GM19463 (cell line): ENCODE measurements around the gene FXYD1.
"Not testable (repeated sequence)": the region's sequence is repeated elsewhere in the genome, so short reads cannot be mapped to it uniquely, and the experiment has no call there.

Source experiments
- ATAC-seq: cut with Tn5 transposase; IDR thresholded peaks from one replicate; pipeline ENCODE4 v1.9.1; 2021; ENCODE audit warnings: mild to moderate bottlenecking, moderate library complexity; ENCODE audit not compliant: unreplicated experiment

The FXYD1 gene

DNA sequence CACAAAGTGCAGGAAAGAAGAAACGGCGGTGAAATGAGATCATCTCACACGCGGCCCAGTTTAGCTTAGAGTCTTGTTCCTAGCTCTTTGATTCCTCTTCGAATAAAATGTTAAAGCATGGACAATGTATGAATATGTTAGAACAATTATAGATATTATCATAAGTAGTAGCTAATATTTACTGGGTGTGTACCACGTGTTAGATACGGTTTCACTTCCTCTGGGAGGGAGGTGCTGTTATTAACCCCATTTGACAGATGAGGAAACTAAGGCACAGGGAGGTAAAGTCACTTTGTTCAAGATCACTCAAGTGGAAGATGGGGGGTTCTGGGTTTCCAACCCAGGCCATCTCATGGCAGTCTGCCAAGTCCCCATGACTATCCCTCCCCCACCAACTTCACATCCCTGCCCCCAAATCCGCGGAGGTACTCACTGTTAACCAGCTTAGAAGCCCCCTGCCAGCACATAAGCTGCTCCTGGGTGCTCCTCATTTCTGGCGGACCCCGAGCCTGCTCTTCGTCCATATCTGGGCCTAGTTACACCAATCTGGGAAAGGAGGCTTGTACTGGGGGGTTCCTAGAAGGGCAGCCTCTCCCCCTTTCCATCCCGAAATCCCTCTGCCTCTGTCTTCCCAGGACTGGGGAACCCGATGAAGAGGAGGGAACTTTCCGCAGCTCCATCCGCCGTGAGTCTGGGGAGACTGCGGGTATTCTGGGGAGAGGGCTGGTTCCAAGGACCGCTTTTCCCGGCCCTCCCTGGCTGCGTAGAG, 3.4 kb downstream of the FXYD1 start:
- no peak for ATAC-seq

DNA sequence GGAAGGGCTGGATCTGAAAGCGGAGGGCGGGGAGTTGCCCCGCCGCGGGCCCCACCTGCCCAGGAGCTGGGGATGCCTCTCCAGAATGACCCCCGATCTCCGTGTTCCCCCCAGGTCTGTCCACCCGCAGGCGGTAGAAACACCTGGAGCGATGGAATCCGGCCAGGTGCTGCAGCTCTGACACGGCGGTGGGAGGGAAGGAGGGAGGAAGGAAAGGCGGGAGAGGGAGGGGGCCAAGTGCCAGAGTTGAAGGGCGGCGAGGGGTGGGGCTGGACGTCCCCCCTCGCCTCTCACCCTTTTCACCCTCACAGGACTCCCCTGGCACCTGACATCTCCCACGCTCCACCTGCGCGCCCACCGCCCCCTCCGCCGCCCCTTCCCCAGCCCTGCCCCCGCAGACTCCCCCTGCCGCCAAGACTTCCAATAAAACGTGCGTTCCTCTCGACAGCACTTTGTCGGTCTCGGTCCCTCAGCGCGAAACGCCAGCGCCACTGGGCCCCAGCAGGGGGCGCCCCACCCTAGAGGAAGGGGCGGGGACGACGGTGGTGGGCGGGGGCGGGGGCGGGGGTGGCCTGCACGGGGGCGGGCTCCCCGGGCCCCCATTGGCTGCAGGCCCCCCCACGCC, 4.1 kb downstream of the FXYD1 start:
- no peak for ATAC-seq

DNA sequence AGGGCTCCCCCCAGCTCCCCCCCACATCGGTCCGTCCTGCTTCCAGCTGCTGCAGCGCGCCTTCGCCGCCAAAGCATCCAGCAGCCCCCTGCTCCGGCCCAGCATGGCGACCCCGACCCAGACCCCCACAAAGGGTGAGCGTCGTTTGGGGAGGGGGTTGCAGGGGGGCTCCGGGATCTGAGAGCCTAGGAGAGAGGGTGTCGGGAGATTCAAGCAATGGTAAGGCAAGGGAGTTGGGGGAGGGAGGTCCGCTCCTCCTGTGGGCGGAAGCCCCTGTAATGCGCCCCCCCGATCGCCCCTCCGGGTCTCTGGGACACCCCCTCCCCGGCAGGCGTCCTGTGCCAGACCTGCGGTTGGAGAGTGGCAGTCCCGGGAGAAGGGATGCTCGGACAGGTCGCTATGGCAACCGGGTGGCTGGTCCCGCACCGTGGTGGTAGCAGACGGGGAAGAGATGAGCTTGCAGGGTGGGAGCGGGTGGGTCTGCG, 4.6 kb downstream of the FXYD1 start, which contains the start of gene FXYD7:
TSS of gene FXYD7 (plus strand) at position 25 of the 485 bp plus-strand sequence. CDS start at position 104, 79 bp downstream.
- no peak for ATAC-seq

DNA sequence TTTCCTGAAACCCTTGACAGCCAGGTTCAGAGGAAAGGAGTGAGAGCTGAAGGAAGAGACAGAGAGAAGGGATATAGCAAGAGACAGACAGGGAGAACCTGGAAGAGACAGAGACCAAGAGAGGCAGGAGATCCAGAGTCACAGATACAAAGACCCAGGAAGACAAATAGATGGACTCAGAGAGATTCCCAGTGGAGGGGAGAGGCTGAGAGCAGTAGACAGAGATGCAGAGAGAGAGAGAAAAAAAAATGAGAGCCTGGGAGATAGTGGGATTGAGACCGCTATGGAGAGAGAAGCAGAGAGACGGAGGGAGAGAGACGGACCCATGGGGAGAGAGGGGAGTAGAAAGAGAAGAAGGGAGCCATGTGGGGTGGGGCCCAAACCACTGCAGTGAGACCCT, 5.2 kb downstream of the FXYD1 start:
- ATAC-seq: no peak

DNA sequence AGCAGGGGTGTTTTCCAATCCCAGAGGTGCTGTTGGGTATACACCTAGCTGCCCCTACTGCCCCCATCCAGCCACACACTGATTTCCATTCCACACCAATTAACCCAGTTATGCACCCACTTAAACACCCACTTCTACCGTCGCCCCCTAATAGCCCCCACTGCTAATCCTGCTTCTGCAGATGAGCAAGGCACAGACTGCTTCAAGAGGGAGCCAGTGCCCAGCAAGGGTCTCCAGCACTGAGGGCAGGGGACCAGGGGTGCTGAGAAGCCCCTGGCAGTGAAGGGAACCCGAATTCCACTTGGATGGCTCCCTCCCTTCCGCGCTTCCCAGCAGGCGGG, 5.6 kb downstream of the FXYD1 start:
- ATAC-seq: no peak

DNA sequence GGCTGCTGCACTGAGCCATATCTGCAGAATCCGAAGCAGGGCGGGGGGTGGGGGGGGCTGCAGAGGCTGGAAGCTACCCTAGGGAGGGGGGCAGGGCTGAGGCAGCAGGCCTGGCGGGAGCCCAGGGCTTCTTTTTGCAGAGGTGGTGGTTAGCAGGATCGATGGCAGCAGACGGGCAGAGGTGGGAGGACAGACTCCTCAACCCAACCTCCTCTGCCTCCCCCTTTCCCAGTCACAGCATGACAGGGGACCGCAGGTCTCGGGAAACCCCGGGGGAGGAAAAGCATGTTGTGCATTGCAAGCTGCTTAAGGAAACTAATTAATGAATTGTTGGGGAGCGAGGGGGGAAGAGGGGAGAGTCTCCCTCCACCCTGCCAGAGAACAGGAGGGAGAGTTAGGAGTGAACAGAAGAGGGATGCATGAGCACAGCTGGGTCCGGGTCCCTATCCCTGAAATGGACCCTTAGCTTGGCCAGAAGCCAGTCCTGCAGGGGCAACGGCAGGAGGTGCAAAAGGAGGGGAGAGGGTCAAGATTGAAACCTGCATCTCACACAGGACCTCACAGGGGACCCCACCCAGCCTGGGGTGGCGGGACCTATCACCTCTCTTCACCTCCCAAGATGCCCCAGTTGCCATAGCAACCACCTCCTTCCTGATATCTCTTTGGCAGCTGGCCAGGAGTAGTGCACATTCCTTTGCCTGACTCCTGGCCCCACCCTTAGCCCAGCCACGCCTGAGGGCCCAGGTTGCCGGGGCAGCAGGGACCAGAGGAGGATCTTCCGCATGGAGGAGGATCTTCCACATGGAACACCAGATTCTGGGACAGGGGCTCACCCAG, 6.2 kb downstream of the FXYD1 start:
- ATAC-seq: no peak

DNA sequence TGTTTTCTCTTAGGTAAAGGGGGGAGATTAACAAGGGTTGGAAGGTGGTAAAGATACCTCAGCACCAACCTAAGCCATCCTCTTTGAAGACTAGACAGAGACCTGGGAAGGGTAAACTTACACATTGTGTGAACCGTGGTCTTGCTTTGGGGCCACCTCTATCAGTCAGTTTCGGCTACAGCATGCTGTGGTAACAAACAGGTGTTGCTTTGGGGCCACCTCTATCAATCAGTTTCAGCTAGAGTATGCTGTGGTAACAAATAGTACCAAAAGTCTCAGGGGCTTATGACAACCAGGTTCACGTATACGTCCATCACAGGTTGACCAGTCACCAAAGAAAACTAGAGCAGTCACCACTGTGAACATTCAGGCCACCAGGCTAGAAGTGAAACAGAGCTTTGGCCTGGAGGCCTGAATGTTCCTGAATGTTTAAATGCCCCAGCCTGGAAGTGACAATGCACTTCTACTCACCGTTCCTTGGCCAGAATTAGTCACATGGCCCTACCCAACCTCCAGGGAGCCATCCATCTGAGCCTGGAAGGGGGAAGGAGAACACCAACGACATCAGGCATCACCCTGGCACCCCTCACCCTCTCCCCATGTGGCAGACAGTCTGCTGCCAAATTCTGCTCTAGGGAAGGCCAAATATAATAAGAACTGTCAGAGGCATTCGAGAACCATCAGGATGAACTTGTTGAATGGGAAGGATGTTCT, 8.3 kb downstream of the FXYD1 start:
- ATAC-seq: no peak

DNA sequence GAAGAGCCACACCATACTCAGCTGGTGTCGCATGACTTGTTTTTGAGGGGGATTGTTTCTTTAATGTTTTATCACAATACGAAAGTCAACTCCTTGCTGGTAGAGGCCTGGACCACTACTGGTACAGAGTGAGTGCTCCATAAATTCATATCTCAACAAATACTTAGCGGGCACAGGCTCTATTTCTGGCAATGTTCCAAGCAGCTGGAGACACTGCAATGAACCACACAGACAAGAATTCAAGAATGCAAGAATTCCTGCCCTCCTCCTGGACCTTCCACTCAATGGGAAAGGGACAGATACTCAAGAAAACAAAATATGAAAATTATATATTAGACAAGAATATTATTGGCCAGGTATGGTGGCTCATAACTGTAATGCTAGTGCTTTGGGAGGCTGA, 10.8 kb downstream of the FXYD1 start:
- ATAC-seq: no peak

DNA sequence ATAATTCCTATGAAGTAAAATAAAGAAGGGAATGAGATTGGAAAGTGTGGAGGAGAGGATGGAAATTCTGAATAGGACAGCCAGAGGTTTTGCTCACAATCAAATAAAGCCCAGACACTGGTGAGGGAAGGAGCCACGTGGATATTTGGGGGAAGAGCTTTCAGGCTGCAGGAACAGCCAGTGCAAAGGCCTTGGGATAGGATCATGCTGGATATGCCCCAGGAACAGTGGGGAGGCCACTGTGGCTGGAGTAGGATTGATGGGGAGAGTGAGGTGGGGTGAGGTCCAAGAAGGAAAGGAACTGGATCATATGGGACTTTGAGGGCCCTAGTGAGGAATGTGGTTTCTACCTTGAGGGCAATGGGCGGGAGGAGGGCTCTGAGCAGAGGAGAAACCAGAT, 11.8 kb downstream of the FXYD1 start:
- ATAC-seq: no peak

DNA sequence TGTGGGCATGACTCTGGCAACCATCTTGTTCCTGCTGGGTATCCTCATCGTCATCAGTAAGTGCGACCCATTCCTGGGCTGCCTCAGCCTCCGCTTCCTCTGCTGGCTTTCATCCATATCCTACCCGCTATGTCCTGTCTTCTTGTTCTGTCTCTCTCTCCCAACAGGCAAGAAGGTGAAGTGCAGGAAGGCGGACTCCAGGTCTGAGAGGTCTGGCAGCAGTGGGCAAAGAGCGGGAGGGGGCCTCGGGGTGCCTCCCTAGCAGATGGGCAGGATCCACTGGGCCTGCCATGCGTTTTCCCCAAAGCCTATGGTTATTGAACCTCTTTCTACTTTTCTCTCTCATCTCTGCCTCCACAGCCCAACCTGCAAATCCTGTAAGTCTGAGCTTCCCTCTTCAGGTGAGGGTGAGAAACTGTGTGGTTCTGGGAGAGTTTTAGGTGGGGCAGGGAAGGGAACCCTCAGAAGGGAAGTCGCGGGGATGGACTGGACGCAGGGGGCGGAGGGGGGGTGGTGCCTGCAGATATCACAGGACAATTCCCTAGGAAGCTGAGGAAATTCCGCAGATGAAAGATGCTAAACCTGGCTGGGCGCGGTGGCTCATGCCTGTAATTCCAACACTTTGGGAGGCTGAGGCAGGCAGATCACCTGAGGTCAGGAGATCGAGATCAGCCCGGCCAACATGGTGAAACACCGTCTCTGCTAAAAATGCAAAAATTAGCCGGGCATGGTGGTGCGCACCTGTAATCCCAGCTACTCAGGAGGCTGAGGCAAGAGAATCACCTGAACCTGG, 12.8 kb downstream of the FXYD1 start:
- no peak for ATAC-seq

DNA sequence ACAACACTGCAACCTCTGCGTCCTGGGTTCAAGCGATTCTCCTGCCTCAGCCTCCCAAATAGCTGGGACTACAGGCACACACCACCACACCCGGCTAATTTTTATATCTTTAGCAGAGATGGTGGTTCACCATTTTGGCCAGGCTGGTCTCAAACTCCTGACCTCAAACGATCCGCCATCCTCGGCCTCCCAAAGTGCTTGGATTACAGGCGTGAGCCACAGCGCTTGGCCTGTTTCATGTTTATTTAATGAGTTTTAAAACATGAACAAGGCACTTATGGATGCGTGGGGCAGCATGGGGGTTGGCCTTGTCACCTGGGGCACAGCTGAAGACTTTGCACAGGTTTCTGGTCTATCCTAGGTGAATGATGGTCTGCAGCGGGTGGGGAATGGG, 14.5 kb downstream of the FXYD1 start:
- not testable (repeated sequence) for ATAC-seq

DNA sequence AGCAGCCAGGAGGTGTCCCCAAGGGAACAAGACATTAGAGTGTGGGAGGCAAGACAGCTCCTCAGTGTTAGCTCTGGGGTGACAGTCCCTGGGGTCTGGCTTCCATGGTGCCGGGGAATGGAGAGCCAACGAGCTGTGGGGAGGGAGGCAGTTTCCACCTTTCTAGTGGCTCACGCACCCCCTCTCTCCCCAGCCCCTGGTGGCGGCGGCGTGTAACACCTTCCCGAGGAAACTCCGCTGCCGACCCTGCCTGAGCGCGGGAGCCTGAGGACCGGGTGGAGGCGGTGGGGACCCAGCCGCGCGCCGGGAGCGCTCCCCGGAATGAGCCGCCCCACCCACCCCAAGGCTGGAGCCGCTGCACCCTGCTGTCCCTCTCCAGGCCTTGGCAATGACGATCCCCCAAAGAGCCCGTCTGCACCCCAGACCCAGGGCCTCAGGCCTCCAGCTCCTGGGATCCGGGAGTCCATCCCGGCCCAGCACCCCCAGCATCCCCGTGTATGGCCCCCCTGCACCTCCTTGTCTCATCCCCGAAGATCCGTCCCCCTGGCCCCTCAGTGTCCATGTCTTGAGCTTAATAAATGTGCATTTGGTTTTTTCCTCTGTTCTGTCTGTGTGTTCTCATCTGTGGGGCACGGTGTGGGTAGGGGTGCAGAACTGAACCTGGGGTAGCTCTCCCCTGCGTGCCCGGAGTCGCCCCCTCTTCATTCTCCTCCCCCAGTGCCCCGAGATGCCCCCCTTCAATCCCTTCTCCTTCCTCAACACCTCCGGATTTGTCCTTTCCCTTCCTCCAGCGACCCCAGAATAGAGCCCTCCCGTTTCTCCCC, 15.3 kb downstream of the FXYD1 start:
- ATAC-seq: peak; percentile 57

DNA sequence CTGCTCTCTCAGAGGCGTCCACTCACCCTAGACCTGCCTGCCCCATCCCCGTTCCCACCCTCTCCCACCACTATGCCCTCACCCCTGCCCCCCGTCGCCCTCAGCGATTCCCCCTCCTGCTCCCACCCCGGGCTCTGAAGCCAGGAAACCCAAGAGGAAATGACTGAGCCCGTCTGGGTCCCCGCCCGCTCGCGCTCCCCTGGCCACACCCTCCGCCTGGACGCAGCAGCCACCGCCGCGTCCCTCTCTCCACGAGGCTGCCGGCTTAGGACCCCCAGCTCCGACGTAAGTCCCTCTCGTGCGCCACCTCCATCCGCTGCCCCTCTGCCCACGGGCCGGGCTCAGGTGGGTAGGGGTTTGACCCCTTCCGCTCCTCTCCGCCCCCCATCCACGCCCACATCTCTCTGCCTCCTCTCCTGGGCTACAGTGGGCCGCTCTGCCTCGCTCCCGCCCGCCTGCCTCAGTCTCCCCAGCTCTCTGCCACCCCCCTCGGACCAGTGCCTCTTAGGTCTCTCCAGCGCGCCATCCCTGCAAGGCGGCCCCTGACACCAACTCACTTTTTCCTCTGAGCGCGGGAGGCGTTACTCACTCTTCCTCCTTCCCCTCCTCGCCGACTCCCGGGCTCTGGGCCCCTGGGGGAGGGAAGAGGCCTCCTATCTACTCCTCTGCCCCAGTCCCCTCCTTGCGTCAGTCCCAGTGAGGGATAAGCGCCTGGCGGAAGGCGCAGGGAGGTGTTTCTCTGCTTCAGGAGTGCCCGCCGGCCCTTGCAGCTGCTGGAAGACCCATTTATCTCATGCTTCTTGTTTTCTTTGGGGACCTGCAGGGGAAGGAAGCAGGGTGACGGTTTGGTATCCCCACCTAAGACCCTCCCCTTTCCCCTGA, 16.1 kb downstream of the FXYD1 start, which contains the start of gene FXYD5:
TSS of gene FXYD5 (plus strand) at position 211 of the 882 bp plus-strand sequence. CDS start 816 bp downstream, outside the sequence.
- ATAC-seq: no peak

DNA sequence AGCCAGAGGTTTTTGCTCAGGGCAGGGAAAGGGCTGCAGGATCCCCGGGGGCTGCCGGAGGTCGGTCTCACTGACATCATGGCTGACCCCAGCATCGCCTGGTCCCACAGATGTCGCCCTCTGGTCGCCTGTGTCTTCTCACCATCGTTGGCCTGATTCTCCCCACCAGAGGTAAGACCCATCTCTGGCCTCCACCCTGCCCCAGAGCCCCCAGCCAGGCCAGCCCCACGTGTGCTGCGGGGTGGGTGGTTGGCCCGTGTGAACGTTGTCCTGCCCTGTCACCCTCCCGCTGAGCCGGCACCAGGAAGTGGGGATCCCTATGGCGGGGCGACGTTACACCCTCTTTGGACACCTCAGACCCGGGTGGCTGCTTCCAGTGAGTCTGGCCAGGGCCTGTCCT, 16.8 kb downstream of the FXYD1 start:
- no peak for ATAC-seq

DNA sequence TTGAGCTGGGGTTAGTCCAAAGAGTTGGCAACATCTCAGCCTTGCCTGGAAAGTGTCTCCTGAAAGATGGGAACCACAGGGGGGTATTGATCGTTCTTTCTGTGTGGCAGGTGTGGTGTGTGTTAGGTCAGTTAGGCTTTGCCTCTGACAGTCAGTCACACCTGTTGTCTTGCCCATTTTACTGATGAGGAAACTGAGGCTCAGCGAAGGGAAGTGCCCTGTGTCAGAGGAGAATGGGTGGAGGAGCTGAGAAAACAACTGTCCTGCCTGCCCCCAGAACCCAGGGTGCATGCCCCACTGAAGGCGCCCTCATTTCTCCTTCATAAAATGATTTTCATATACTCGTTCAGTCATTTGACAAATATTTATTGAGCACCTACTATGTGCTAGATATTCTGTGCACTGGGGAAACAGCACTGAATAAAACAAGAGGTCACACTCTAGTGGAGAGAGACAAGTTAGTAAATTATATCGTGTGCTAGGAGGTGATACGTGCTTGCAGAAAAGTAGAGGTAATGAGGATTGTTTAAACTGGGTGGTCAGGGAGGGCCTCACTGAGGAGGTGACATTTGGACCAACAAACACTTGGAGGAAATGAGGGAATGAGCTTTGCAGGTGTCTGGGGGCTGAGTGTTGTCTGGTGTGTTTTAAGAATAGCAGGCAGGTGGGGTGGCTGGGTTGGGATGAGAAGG, 17.5 kb downstream of the FXYD1 start:
- ATAC-seq: no peak

DNA sequence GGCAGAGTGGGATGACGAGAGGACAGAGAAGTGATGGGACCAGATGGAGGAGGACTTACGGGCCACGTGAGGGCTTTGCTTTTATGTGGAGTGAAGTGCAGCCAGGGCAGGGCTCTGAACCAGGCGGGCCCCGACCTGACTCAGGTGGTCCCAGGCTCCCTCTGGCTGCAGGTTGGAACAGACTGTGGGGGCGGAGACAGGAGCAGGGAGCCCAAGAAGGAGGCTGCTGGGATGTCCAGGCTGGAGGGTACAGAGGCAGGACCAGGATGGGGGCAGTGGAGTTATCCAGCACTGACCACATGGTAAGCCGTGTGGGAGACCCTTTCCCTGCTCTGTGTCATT, 18.0 kb downstream of the FXYD1 start:
- no peak for ATAC-seq

DNA sequence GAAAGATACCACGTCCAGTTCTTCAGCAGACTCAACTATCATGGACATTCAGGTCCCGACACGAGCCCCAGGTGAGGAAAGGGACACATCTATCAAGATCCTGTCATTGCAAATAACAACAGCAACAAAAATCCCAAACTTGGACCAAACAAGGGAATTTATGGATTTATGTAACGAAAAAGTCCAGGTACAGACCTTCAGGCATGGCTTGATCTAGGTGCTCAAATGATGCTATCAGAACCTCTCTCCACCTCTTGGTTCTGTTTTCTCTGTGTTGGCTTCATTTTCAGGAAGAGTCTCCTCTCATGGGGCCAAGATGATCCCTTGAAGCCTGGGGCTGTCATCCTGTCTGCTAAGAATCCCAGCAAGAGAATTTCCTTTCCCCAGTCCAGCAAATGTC, 18.8 kb downstream of the FXYD1 start:
- no peak for ATAC-seq

DNA sequence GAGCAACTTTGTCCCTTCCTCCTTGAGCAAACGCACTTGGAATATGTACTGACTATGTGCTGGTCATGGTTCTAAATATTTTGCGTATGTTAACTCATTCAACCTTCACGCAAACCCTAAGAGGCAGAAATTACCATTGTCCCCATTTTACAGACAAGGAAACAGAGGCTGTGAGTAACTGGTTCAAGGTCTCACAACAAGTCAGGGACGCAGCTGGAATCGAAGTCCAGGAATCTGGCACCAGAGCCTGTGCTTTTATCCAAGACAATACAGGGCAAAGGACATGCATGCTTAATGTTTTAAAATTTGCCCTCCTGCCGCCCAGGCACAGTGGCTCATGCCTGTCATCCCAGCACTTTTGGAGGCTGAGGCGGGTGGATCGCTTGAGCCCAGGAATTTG, 21.0 kb downstream of the FXYD1 start:
- ATAC-seq: no peak
